GM13976 (cell line): ENCODE data around the gene NPHP3.

Experiments used
- DNase-seq: peaks from one replicate; pipeline ENCODE4 v3.0.0; 2012; ENCODE audit warnings: low spot score
- in situ Hi-C: fragments of 300-500 bp; cut with MboI; formaldehyde crosslinking; loops from one replicate; pipeline ENCODE4 v1.12.0; 2022; ENCODE audit warnings: low sequenced_read_pairs, mixed read lengths, inconsistent platforms; ENCODE audit not compliant: unreplicated experiment
- TF ChIP-seq, protein P1 (sequence below): IDR thresholded peaks from 2 replicates; pipeline ENCODE4 v1.5.1; 2012; ENCODE audit warnings: borderline replicate concordance, mild to moderate bottlenecking; ENCODE audit not compliant: insufficient read depth; ENCODE audit errors: extremely low read depth, missing control alignments, control extremely low read depth

Gene NPHP3

DNA sequence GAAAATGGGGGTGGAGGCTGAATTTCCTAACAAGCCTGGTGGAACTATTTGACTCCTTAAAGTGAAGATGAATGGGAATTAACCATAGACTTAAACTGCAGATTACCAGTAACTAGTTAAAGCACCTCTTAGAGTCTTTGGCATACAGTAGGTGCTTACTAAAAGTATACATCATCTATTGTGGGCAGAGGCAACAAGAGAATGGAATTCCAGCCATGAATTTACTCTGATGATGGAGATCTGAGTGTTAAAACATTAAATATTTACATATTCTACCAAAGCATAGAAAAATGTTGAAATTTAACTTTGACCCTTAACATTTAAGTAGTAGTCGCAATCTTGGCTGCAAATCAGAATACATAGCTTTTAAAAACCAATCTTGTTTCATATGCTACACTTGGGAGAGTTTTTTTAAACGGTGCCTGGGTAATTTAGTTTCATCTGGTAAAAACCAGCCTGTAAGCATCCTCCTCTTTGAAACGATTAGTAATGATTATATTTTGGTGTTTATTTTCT is 56.9 kb downstream of the NPHP3 start:
- in situ Hi-C loops = no loop called here
- TF ChIP-seq, protein P1, sequence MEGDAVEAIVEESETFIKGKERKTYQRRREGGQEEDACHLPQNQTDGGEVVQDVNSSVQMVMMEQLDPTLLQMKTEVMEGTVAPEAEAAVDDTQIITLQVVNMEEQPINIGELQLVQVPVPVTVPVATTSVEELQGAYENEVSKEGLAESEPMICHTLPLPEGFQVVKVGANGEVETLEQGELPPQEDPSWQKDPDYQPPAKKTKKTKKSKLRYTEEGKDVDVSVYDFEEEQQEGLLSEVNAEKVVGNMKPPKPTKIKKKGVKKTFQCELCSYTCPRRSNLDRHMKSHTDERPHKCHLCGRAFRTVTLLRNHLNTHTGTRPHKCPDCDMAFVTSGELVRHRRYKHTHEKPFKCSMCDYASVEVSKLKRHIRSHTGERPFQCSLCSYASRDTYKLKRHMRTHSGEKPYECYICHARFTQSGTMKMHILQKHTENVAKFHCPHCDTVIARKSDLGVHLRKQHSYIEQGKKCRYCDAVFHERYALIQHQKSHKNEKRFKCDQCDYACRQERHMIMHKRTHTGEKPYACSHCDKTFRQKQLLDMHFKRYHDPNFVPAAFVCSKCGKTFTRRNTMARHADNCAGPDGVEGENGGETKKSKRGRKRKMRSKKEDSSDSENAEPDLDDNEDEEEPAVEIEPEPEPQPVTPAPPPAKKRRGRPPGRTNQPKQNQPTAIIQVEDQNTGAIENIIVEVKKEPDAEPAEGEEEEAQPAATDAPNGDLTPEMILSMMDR = no peak
- no peak for DNase-seq

DNA sequence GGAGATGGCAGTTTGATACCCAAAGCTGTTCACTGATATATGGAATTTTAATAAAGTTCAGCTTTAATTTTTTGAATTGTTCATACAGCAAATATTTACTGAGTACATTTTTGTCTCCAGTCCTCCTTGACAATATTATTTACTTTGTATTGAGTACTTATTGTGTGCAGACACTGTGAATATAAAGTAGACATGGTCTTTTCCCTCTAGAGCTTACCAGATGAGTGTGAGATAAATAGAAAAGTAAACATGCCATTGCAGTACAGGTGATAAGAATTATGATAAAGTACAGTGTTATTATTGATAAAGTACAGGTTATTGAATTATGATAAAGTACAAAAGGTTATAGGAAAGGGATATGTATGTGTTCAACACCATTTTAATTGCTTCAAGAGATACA is 60.0 kb downstream of the NPHP3 start:
- TF ChIP-seq, protein P1 = no peak
- no peak for DNase-seq
- in situ Hi-C loops = no loop called here

DNA sequence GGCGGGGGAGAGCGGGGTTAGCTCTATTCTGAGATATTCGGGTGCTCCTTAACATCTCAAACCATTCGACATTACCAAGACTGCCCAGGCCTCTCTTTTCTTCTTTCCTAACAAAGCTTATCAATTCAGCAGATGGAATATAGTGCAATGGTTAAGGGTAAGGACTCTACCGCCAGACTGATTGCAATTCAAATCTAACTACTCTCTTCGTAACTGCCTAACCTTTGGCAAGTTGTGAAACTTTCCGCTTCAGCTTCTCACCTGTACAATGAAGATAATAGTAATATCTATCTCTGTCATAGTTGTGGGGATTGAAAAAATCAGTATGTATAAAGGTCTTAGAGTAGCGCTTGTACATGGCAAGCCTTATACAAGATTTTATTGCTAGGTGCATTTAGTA is 61.1 kb downstream of the NPHP3 start:
- DNase-seq = no peak
- in situ Hi-C loops = no loop called here
- TF ChIP-seq, protein P1 = no peak

DNA sequence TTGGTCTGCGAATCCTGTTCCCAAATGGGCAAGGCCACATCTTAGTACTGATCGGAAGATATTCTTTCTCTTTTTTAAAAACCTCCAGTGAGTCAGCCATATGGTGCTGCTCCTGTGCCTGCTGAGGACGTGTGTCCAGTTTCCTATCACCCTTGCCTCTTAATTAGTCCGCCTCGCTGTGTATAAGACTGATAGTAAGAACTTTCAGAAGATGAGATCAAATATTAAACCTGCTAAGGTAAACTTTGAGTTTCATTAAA is 61.5 kb downstream of the NPHP3 start:
- TF ChIP-seq, protein P1 = no peak
- in situ Hi-C loops = no loop called here
- no peak for DNase-seq

DNA sequence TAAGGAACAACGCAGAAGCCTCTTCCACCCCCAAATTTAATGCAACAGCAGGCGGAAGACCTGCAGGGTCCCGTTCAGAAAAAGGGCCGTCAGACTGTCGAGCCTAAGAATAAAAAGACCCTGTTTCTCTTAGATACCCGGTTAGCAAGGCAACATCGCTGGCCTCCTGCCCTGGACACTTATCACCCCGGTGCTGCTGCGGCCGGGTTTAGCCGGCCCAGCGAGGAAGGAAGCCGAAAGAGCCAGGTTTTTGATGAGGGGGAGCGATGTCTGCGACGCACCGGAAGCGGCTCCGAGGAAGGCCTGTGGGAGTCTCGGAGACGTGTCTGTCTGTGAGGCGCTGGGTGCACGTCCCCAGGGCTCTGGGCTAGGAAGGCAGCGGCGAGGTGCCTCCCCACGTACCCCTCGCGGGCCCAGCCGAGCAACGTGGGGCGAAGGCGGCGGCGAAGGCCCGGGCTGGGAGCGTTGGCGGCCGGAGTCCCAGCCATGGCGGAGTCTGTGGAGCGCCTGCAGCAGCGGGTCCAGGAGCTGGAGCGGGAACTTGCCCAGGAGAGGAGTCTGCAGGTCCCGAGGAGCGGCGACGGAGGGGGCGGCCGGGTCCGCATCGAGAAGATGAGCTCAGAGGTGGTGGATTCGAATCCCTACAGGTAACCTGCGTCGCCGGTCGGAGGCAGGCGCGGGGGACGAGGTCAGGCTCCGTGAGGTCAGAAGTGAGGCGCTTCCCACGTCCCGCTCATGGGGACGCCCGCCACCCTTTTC is 62.0 kb downstream of the NPHP3 start, which contains the start of gene UBA5:
TSS of gene UBA5 (plus strand) at position 278 of the 759 bp plus-strand sequence. CDS start at position 487, 209 bp downstream.
- TF ChIP-seq, protein P1 = no peak
- in situ Hi-C loops = no loop called here
- DNase-seq = peak; percentile 86

DNA sequence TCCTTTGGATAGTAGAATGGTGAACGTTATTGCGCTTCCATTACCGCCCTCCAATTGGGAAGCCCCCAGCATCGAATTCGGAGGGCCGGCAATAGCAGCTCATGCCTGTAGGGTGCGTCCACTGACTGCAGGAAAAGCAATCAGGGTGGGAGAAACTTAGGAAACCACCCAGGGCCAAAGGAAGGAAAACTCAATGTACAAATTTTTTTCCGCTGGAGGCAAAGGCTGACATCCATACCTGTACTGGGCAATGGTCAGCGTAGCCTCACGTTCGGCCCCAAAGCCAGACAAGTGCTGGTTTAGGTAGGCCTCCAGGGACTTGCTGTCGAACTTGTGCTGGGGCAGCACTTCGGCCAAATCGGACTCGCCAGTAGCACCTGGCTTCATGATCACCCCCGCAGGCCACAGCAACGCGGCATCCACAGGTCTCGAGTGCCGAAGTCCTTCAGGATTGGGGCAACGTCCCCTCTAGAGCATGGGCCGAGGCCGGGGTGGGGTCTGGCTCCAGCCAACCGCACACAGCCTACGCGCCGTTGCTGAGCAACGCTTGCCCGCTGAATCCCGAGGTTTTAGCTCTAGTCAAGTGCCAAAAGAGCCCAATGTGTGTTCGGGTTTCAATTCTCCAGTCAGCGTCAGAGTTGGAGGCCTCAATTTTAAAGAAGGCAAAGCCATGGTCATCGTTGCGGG is 62.7 kb downstream of the NPHP3 start, which contains the start of gene ACAD11:
TSS of gene ACAD11 (minus strand) at position 445 of the 687 bp plus-strand sequence. CDS start at position 387, 58 bp downstream.
- in situ Hi-C loops = no loop called here
- TF ChIP-seq, protein P1 = peak; percentile 55
- peak; percentile 71 for DNase-seq
